Neural cell (in vitro differentiated cells): ENCODE measurements around the gene EN2. TPM values are rescaled to one million over a fixed set of nuclear protein-coding genes. Genes with fewer than 3 reads are reported as not detected.
A peak's percentile ranks its signal among the peaks of the same experiment; 100 is the strongest.

Experiments
- H2AFZ ChIP-seq: fragments of 200-600, 300-800 bp; sonication (generic), shearing (Covaris generic); 2 replicates; pipeline ENCODE4 v1.6.0; 2014; ENCODE audit warnings: low read depth, mild to moderate bottlenecking, antibody characterized with exemption, low read length, moderate library complexity
- H3F3A ChIP-seq: fragments of 200-600 bp; shearing (Covaris generic); 2 replicates; pipeline ENCODE4 v1.6.1; 2016; ENCODE audit warnings: mild to moderate bottlenecking, moderate library complexity, mixed read lengths, antibody characterized with exemption, low read length; ENCODE audit not compliant: insufficient read depth, poor library complexity, severe bottlenecking
- H3K27ac ChIP-seq: fragments of 200-600, 300-800 bp; sonication (generic), shearing (Covaris generic); 2 replicates; pipeline ENCODE4 v1.5.1; 2014; ENCODE audit warnings: mild to moderate bottlenecking, low read length, moderate library complexity
- H3K27me3 ChIP-seq: fragments of 300-800, 200-600 bp; sonication (generic), shearing (Covaris generic); 2 replicates; pipeline ENCODE4 v1.6.0; 2014; ENCODE audit warnings: mild to moderate bottlenecking, low read depth, low read length, moderate library complexity; ENCODE audit not compliant: insufficient read depth
- H3K36me3 ChIP-seq: fragments of 300-800, 200-600 bp; sonication (generic), shearing (Covaris generic); 2 replicates; pipeline ENCODE4 v1.5.1; 2014; ENCODE audit warnings: mild to moderate bottlenecking, antibody characterized with exemption, low read length, moderate library complexity; ENCODE audit not compliant: insufficient read depth
- H3K4me2 ChIP-seq: fragments of 300-800, 200-600 bp; sonication (generic), shearing (Covaris generic); 2 replicates; pipeline ENCODE4 v1.6.0; 2014; ENCODE audit warnings: mild to moderate bottlenecking, low read length
- H3K4me3 ChIP-seq: fragments of 300-800, 200-600 bp; sonication (generic), shearing (Covaris generic); 2 replicates; pipeline ENCODE4 v1.5.1; 2014; ENCODE audit warnings: mild to moderate bottlenecking, low read length, moderate library complexity
- H3K79me2 ChIP-seq: fragments of 200-600 bp; shearing (Covaris generic); replicated peaks from 2 replicates; pipeline ENCODE4 v1.6.0; 2014; ENCODE audit warnings: mild to moderate bottlenecking, low read length, moderate library complexity; ENCODE audit not compliant: insufficient read depth
- H3K9ac ChIP-seq: fragments of 300-800, 200-600 bp; sonication (generic), shearing (Covaris generic); 2 replicates; pipeline ENCODE4 v1.6.1; 2016; ENCODE audit warnings: mild to moderate bottlenecking, low read length, mixed read lengths
- H3K9me2 ChIP-seq: fragments of 200-600 bp; shearing (Covaris generic); 2 replicates; pipeline ENCODE4 v1.6.1; 2016; ENCODE audit warnings: mild to moderate bottlenecking, low read length, mixed read lengths; ENCODE audit not compliant: insufficient read depth
- H3K9me3 ChIP-seq: fragments of 200-600, 300-800 bp; sonication (generic), shearing (Covaris generic); 2 replicates; pipeline ENCODE4 v1.6.1; 2016; ENCODE audit warnings: mild to moderate bottlenecking, mixed run types, low read length, moderate library complexity, mixed read lengths
- H4K20me1 ChIP-seq: fragments of 200-600 bp; shearing (Covaris generic); 2 replicates; pipeline ENCODE4 v1.6.1; 2016; ENCODE audit warnings: mild to moderate bottlenecking, mixed run types; ENCODE audit not compliant: insufficient read depth
- EP300 ChIP-seq: fragments of 450-650 bp; conservative IDR thresholded peaks from 2 replicates; pipeline ENCODE4 v1.6.1; 2014; ENCODE audit warnings: antibody characterized with exemption, mild to moderate bottlenecking, moderate library complexity; ENCODE audit not compliant: poor library complexity, severe bottlenecking
- EZH2 ChIP-seq: fragments of 200-600, 300-800 bp; shearing (Covaris generic), sonication (generic); IDR thresholded peaks from 2 replicates; pipeline ENCODE4 v1.6.1; 2014; ENCODE audit warnings: antibody characterized with exemption, low read length, borderline replicate concordance, mild to moderate bottlenecking; ENCODE audit not compliant: insufficient read depth, poor library complexity, severe bottlenecking
- MXI1 ChIP-seq: fragments of 450-650 bp; conservative IDR thresholded peaks from 2 replicates; pipeline ENCODE4 v1.6.1; 2014; ENCODE audit warnings: antibody characterized with exemption, mild to moderate bottlenecking; ENCODE audit not compliant: poor library complexity, severe bottlenecking
- POLR2AphosphoS5 ChIP-seq: IDR thresholded peaks from 2 replicates; pipeline ENCODE4 v1.6.1; 2012
- RAD21 ChIP-seq: fragments of 450-650 bp; conservative IDR thresholded peaks from 2 replicates; pipeline ENCODE4 v1.6.1; 2014; ENCODE audit warnings: antibody characterized with exemption, mild to moderate bottlenecking, moderate library complexity
- SMC3 ChIP-seq: fragments of 450-650 bp; conservative IDR thresholded peaks from 2 replicates; pipeline ENCODE4 v1.6.1; 2014; ENCODE audit warnings: antibody characterized with exemption, mild to moderate bottlenecking, moderate library complexity; ENCODE audit not compliant: poor library complexity
- TAF1 ChIP-seq: IDR thresholded peaks from 2 replicates; pipeline ENCODE4 v1.6.1; 2012; ENCODE audit warnings: low read depth
- polyA plus RNA-seq: library from polyadenylated mRNA; depleted of rRNA; stranded (reverse); fragments of >200 nt; gene quantifications from 2 replicates; pipeline ENCODE4 v1.2.3, GENCODE V29; 2014
- TF ChIP-seq, protein P1 (sequence below): fragments of 450-650 bp; IDR thresholded peaks from 2 replicates; pipeline ENCODE4 v1.5.1; 2014; ENCODE audit warnings: antibody characterized with exemption, mild to moderate bottlenecking, moderate library complexity; ENCODE audit not compliant: poor library complexity, severe bottlenecking
- TF ChIP-seq, protein P2 (sequence below): IDR thresholded peaks from 2 replicates; pipeline ENCODE4 v1.6.1; 2012; ENCODE audit warnings: borderline replicate concordance

Gene EN2
- polyA plus RNA-seq, 1 donor from 2014 or later, result not detected

DNA sequence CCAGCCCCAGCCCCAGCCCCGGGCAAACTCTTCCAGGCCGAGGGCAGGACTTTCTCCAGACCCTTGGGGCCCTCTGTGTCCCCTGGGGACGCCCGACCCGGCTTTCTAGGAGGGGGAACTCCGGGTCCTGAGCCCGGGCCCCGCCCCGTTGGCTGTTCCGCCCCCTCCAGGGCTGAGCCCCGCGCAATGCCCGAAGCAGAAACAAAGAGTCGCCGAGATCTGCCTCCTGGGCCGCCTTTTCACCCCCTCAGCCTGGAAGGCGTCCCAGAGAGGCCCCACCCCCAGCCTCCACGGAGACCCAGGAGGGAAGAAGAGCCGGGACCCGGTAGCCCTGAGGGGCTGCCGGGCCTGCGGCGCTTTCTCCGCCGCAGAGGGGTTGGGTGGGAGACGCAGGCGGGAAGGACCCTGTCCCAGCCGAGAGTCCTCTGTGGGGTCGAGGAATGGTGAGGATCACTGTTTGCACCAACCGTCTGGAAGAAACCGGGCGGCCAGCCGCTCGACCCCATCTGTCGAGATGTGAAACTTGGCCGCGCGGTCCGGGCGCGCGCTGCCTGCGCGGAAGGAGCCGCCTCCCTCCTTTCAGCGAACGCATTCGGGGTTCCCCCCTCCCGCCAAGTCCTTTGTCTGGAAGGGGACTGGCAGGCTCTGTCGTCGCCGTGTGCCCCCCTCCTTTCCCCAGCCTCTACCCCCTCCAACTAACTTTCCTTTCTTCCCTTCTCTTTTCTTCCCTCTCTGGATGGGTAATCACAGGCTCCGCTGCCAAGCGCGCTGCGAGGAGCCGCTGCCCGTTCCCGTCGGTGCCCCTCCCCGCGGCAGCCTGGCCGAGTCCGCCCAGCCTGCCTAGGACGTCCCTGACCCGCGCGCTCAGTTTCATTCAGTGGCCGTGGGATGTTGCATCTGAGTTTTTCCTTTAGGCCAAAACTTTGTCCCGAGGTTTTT is 10.2 kb downstream of the EN2 start:
- Histone ChIP-seq H2AFZ (no peak overlapping the region), H3K79me2 (no peaks in the 10 kb centered on the region), H3K9me2 (no peaks in the 10 kb centered on the region), H3K4me2 (no peak overlapping the region), H4K20me1 (no peaks in the 10 kb centered on the region), H3K9me3 (no peaks in the 10 kb centered on the region), H3K27ac (no peak overlapping the region), H3K4me3 (no peak overlapping the region), H3F3A (no peaks in the 10 kb centered on the region), H3K27me3 (peaks cover 100% of the 10 kb centered on the region), H3K9ac (no peak overlapping the region), H3K36me3 (no peaks in the 10 kb centered on the region)
- TF ChIP-seq EP300 (no peak), POLR2AphosphoS5 (no peak), EZH2 (peak; percentile 93)

DNA sequence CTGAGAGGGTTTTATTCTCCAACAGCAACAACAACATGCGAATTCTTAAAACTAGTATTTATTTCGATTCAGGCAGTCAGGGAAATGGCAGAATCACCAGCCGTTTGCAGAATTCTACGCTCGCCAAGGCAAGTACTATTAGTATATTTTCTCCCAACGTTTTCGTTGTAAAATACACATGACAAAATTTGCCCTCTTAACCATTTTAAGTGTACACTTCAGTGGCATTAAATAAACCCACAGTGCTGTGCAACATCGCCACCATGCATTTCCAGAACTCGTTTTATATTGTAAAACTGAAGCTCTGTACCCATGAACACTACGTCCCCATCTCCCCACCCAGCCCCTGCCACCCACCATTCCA is 10.8 kb downstream of the EN2 start:
- Histone ChIP-seq H2AFZ (no peak overlapping the region), H3F3A (no peaks in the 10 kb centered on the region), H3K27me3 (peaks cover 100% of the 10 kb centered on the region), H3K9ac (no peak overlapping the region), H4K20me1 (no peaks in the 10 kb centered on the region), H3K4me3 (no peak overlapping the region), H3K79me2 (no peaks in the 10 kb centered on the region), H3K36me3 (no peaks in the 10 kb centered on the region), H3K4me2 (no peak overlapping the region), H3K27ac (no peak overlapping the region), H3K9me3 (no peaks in the 10 kb centered on the region), H3K9me2 (no peaks in the 10 kb centered on the region)
- TF ChIP-seq, protein P1, sequence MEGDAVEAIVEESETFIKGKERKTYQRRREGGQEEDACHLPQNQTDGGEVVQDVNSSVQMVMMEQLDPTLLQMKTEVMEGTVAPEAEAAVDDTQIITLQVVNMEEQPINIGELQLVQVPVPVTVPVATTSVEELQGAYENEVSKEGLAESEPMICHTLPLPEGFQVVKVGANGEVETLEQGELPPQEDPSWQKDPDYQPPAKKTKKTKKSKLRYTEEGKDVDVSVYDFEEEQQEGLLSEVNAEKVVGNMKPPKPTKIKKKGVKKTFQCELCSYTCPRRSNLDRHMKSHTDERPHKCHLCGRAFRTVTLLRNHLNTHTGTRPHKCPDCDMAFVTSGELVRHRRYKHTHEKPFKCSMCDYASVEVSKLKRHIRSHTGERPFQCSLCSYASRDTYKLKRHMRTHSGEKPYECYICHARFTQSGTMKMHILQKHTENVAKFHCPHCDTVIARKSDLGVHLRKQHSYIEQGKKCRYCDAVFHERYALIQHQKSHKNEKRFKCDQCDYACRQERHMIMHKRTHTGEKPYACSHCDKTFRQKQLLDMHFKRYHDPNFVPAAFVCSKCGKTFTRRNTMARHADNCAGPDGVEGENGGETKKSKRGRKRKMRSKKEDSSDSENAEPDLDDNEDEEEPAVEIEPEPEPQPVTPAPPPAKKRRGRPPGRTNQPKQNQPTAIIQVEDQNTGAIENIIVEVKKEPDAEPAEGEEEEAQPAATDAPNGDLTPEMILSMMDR, result no peak
- TF ChIP-seq TAF1 (no peak), POLR2AphosphoS5 (peak; percentile 46)

DNA sequence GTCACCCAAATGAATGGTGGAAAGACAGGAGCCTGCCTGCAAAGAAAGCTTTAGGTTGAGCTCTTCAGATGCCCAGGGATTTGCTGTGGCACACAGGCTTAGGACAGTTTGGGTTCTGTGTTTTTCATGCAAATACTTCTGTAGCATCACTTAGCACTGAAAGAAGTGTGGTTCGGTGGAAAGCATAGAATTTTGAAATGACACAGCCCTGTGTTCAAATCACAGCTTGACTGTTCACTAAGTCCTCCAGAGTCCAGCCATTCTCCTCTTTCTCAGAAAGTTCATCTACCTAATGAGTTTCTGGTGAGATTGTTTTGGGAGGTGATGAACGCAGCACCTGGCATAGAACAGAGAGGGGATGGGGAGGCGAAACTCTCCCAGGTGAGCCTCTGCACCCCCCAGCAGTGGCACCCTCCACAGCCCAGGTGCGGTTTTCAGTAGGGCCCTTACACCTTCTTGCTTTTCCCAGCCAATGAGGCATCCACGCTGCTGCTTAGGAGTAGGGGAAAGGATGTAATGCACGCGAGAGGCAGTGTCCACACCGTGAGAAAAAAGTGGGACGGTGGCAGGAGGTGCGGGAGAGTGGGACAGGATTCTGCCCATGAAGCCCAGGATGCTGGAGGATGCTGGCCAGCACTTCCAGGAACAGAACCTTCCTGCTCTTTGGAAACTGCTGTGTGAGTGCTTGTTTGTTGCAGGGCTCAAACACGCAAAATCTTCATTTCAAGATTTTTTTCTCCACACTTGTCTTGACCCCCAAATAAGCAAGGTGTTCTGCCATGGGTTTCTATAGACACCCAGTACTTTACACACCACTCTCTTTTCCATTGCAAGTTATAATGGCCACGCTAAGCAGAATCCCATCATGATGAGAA is 11.6 kb downstream of the EN2 start:
- no peak overlapping the region for H2AFZ ChIP-seq
- no peak overlapping the region for H3K4me2 ChIP-seq
- no peak overlapping the region for H3K27ac ChIP-seq
- no peaks in the 10 kb centered on the region for H3K9me3 ChIP-seq
- no peak overlapping the region for H3K4me3 ChIP-seq
- H3K27me3 ChIP-seq, result peaks cover 100% of the 10 kb centered on the region
- no peaks in the 10 kb centered on the region for H3F3A ChIP-seq
- no peaks in the 10 kb centered on the region for H3K36me3 ChIP-seq
- TF ChIP-seq POLR2AphosphoS5 (no peak), SMC3 (no peak), MXI1 (no peak), EZH2 (no peak), RAD21 (no peak), EP300 (no peak), TAF1 (no peak)
- TF ChIP-seq, protein P1, result no peak
- TF ChIP-seq, protein P2, sequence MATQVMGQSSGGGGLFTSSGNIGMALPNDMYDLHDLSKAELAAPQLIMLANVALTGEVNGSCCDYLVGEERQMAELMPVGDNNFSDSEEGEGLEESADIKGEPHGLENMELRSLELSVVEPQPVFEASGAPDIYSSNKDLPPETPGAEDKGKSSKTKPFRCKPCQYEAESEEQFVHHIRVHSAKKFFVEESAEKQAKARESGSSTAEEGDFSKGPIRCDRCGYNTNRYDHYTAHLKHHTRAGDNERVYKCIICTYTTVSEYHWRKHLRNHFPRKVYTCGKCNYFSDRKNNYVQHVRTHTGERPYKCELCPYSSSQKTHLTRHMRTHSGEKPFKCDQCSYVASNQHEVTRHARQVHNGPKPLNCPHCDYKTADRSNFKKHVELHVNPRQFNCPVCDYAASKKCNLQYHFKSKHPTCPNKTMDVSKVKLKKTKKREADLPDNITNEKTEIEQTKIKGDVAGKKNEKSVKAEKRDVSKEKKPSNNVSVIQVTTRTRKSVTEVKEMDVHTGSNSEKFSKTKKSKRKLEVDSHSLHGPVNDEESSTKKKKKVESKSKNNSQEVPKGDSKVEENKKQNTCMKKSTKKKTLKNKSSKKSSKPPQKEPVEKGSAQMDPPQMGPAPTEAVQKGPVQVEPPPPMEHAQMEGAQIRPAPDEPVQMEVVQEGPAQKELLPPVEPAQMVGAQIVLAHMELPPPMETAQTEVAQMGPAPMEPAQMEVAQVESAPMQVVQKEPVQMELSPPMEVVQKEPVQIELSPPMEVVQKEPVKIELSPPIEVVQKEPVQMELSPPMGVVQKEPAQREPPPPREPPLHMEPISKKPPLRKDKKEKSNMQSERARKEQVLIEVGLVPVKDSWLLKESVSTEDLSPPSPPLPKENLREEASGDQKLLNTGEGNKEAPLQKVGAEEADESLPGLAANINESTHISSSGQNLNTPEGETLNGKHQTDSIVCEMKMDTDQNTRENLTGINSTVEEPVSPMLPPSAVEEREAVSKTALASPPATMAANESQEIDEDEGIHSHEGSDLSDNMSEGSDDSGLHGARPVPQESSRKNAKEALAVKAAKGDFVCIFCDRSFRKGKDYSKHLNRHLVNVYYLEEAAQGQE, result no peak
- no peak overlapping the region for H3K9ac ChIP-seq
- H3K79me2 ChIP-seq, result no peaks in the 10 kb centered on the region
- H4K20me1 ChIP-seq, result no peaks in the 10 kb centered on the region
- no peaks in the 10 kb centered on the region for H3K9me2 ChIP-seq
